Psoas muscle (tissue), 8 donors: Measurements from ENCODE around the gene LRP1B. TPM values are rescaled to one million over a fixed set of nuclear protein-coding genes. Genes with fewer than 3 reads are reported as not detected.

Experiments used
- ATAC-seq, 4 donors: fragments of 200-7000 bp; cut with Tn5 transposase; one replicate each; pipeline ENCODE4 v1.9.1; 2020; ENCODE audit warnings: moderate library complexity in 3 of 4, mild to moderate bottlenecking in 2 of 4
- DNase-seq, 2 donors: peaks; one replicate each; pipeline ENCODE4 v3.0.0-alpha.2; 2020
- H3K27ac ChIP-seq: fragments of 200-600 bp; one replicate; pipeline ENCODE4 v1.8.0; 2022
- H3K27me3 ChIP-seq, 3 donors: fragments of 200-600 bp in 1 of 3; one replicate each; pipeline versions ENCODE4 v1.6.1 to v1.8.0; 2013 to 2022; ENCODE audit warnings: low read length in 2 of 3, mild to moderate bottlenecking in 2 of 3, moderate library complexity in 1 of 3; ENCODE audit not compliant: insufficient read depth in 3 of 3
- H3K36me3 ChIP-seq, 2 donors: fragments of 200-600 bp in 1 of 2; one replicate each; pipeline versions ENCODE4 v1.6.1 to v1.8.0; 2013 to 2022; ENCODE audit warnings: low read depth in 1 of 2, mild to moderate bottlenecking in 1 of 2, moderate library complexity in 1 of 2; ENCODE audit not compliant: insufficient read depth in 1 of 2
- H3K4me1 ChIP-seq: fragments of 200-600 bp; one replicate; pipeline ENCODE4 v1.8.0; 2022
- H3K4me3 ChIP-seq: fragments of 200-600 bp; one replicate; pipeline ENCODE4 v1.8.0; 2022; ENCODE audit warnings: mild to moderate bottlenecking
- H3K9me3 ChIP-seq: fragments of 200-600 bp; one replicate; pipeline ENCODE4 v1.8.0; 2022
- WGBS, 3 donors: extraction: QIAGEN DNeasy Blood & Tissue Kit; methylation state at CpG; one replicate each; pipeline versions ENCODE4 v1.1.6 to v1.1.7; 2013; 5-methylcytosine and 5-hydroxymethylcytosine counted together
- intact Hi-C, 2 donors: fragments of 100-400 bp; cut with DNase I; formaldehyde crosslinking; loops; one replicate each; pipeline versions ENCODE4 v1.11.0 to v1.14.2; 2022
- polyA plus RNA-seq, 3 donors: library from polyadenylated mRNA; stranded (reverse); fragments of 200-250 nt; gene quantifications; one replicate each; pipeline ENCODE4 v1.2.3, GENCODE V29; 2013
- total RNA-seq, 4 donors: library from RNA; stranded (reverse); fragmentation: NEBNext Ultra II Directional in 2 of 4; extraction: Animal tissue kit (Norgen Biotek cat#: 25700) in 2 of 4; gene quantifications; one replicate each; pipeline versions ENCODE4 v1.2.1 to v1.2.4, GENCODE V29; 2021 to 2023
- TF ChIP-seq, protein P1 (sequence below): fragments of 200-600 bp; IDR thresholded peaks from one replicate; pipeline ENCODE4 v1.8.0; 2022; ENCODE audit warnings: antibody characterized with exemption
- donor health status: healthy with polysubstance abuse.
- donor health status: DM: no; HTN: no; CAD: no; lungs with moderate emphysema.
- donor health status: Bipolar disorder and iron deficiency.
- donor health status: healthy.
- donor health status: DM: yes; HTN: yes; CAD: no.
- donor health status: DM: no; HTN: no; CAD: no.
- donor health status: DM: no; HTN: no; CAD: no.
- donor health status: DM: yes; HTN: yes; CAD: no.

The LRP1B gene
- total and polyA plus RNA-seq, 7 donors = 0.33 to 3.3 (median 0.95) TPM

DNA sequence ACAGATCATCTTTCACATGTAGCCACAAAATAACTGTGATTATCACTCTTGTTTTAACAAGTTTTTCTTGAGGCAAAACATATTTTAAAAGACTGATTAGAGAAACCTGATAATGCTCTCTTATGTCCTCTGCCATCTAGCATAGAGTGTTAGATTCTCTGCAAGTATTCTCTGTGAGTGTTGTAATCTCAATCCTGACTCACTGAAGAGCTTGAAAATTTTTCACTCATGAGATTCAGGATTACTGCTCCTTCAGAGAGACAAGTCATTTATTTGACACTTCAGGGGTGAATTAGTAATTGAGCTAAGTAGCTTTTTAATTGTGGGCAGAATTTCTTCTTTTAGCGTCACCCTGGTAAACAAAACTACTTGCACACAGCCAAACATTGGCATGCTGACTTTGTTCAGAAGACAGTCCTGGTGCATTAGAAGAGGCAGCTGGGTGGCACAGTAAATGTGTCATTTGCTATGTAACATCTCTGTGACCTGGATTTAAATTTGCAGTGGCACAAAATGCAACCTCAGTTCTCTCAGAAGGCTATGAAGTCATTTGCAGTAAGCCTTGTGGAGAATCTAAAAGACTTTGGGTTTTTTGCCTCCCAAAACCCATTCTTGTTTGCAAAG is 172.9 kb downstream of the LRP1B start:
- 23 to 40% (median 32%) methylated on average over 1 of the region's 1 CpG for WGBS, 3 donors
- intact Hi-C loops = no loop called here
- ATAC-seq (no peak), DNase-seq (no peak)
- TF ChIP-seq, protein P1, sequence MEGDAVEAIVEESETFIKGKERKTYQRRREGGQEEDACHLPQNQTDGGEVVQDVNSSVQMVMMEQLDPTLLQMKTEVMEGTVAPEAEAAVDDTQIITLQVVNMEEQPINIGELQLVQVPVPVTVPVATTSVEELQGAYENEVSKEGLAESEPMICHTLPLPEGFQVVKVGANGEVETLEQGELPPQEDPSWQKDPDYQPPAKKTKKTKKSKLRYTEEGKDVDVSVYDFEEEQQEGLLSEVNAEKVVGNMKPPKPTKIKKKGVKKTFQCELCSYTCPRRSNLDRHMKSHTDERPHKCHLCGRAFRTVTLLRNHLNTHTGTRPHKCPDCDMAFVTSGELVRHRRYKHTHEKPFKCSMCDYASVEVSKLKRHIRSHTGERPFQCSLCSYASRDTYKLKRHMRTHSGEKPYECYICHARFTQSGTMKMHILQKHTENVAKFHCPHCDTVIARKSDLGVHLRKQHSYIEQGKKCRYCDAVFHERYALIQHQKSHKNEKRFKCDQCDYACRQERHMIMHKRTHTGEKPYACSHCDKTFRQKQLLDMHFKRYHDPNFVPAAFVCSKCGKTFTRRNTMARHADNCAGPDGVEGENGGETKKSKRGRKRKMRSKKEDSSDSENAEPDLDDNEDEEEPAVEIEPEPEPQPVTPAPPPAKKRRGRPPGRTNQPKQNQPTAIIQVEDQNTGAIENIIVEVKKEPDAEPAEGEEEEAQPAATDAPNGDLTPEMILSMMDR = no peak
- Histone ChIP-seq H3K27me3 (no peaks in the 10 kb centered on the region), H3K27ac (no peak overlapping the region), H3K4me3 (no peak overlapping the region), H3K9me3 (no peaks in the 10 kb centered on the region), H3K4me1 (no peaks in the 10 kb centered on the region), H3K36me3 (no peaks in the 10 kb centered on the region)

DNA sequence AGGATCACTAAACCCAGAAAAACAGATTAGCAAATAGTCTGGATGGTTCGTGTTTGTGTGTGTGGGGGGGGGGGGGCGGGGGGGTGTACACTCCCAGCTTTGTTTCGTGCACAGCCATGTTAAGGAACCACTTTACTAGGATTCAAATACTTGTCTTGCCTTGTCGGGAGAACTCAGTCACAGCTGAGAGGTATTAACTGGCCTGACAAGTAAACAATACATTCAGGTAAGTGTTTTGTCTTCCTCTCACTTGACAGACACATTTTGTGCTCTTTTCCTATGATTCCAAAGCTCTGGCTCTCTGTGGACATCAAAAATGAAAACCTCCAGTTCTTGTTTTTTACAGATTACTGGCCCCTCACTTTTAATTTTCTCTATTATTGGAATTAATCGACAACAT is 173.5 kb downstream of the LRP1B start:
- no peak for ATAC-seq
- Histone ChIP-seq H3K4me1 (no peaks in the 10 kb centered on the region), H3K36me3 (no peaks in the 10 kb centered on the region), H3K9me3 (no peaks in the 10 kb centered on the region), H3K4me3 (no peak overlapping the region), H3K27me3 (no peaks in the 10 kb centered on the region), H3K27ac (no peak overlapping the region)
- no peak for DNase-seq
- WGBS, 3 donors = 36 to 39% (median 38%) methylated on average over 5 of the region's 5 CpGs
- intact Hi-C loops = no loop called here
- TF ChIP-seq, protein P1 = no peak

DNA sequence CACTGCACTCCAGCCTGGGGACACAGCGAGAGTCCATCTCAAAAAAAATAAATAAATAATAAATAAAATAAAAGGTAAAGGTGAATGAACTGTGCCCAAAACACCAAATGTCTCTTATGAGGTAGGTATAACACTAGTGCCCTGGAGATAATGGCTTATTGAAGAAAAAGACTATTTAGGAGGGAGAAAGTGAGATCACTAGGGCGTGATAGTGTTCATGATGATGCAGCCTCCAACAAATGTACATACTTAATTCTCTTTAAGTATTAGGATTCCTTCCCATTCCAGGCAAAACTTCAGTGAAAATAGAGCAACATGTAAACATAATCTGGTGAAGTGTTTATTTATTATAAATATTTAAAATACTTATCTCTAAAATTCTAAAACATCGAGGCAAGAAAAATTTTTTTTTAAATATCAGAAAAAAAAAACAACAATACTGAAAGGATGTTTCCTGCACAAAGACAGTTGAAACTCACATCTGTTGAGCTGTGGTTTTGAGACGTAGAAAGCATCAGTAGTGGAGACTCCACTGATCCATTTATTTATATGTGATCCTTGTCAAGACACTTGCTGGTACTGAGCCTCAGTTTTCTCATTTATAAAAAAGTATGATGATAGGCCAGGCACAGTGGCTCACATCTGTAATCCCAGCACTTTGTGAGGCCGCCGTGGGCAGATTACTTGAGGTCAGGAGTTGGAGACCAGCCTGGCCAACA is 183.3 kb downstream of the LRP1B start:
- no peak for DNase-seq
- Histone ChIP-seq H3K27ac (no peak overlapping the region), H3K36me3 (no peaks in the 10 kb centered on the region), H3K4me1 (no peaks in the 10 kb centered on the region), H3K9me3 (no peaks in the 10 kb centered on the region), H3K4me3 (no peak overlapping the region), H3K27me3 (no peaks in the 10 kb centered on the region)
- WGBS, 3 donors = 84 to 90% (median 86%) methylated on average over 6 of the region's 6 CpGs
- intact Hi-C loops = no loop called here
- no peak for ATAC-seq
- TF ChIP-seq, protein P1 = no peak

DNA sequence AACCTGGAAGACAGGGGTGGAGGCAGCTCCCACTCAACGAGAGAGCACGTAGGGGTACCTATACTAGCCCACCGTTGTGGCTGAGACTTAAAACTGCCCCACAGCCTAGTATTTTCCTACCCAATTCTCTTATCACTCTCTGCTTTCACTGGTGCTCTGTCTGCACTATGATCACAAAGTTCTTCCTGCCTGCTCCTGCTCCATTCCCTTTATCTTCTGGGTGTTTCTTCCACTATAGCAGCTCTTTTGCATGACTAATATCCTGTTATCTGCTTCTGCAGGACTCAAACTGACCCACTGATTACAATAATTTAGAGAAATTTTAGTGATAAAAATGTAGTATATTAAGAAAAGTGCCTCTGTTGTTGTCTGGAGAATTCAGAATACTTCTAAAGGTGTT is 184.8 kb downstream of the LRP1B start:
- TF ChIP-seq, protein P1 = no peak

More for the DNA sequence above, 184.8 kb downstream of the LRP1B start:
- no peaks in the 10 kb centered on the region for H3K36me3 ChIP-seq
- ATAC-seq (no peak), DNase-seq (no peak)
- no peaks in the 10 kb centered on the region for H3K9me3 ChIP-seq
- intact Hi-C loops = no loop called here
- H3K4me3 ChIP-seq = no peak overlapping the region
- 69 to 82% (median 70%) methylated on average over 3 of the region's 3 CpGs for WGBS, 3 donors
- no peaks in the 10 kb centered on the region for H3K4me1 ChIP-seq
- no peaks in the 10 kb centered on the region for H3K27me3 ChIP-seq
- no peak overlapping the region for H3K27ac ChIP-seq
